SU-DHL-6 (cell line): ENCODE results near the gene SLC29A2.
"Not testable (repeated sequence)": the region's sequence is repeated elsewhere in the genome, so short reads cannot be mapped to it uniquely, and the experiment has no call there.

ENCODE experiments used
- EZH2phosphoT487 ChIP-seq: fragments of 200-600 bp; sonication (generic), shearing (Covaris generic); conservative IDR thresholded peaks from 2 replicates; pipeline ENCODE4 v1.6.1; 2018; ENCODE audit warnings: mild to moderate bottlenecking, antibody characterized with exemption, low read length, moderate library complexity, mixed read lengths
- TF ChIP-seq, protein P1 (sequence below): fragments of 200-600 bp; sonication (generic); IDR thresholded peaks from one replicate; pipeline ENCODE4 v1.5.1; 2017; ENCODE audit warnings: antibody characterized with exemption, mild to moderate bottlenecking, low read length, moderate library complexity; ENCODE audit not compliant: insufficient read depth, poor library complexity, severe bottlenecking

DNA sequence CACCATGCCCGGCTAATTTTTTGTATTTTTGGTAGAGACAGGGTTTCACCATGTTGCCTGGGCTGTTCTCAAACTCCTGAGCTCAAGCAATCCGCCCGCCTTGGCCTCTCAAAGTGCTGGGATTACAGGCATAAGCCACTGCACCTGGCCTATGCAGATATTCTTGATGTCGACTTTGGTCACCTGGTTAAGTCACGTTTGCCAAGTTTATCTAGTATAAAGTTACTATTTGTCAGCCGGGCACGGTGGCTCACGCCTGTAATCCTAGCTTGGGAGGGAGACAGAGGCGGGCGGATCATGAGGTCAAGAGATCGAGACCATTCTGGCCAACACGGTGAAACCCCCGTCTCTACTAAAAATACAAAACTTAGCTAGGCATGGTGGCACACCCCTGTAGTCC, 12.8 kb upstream of the SLC29A2 start:
- TF ChIP-seq, protein P1, sequence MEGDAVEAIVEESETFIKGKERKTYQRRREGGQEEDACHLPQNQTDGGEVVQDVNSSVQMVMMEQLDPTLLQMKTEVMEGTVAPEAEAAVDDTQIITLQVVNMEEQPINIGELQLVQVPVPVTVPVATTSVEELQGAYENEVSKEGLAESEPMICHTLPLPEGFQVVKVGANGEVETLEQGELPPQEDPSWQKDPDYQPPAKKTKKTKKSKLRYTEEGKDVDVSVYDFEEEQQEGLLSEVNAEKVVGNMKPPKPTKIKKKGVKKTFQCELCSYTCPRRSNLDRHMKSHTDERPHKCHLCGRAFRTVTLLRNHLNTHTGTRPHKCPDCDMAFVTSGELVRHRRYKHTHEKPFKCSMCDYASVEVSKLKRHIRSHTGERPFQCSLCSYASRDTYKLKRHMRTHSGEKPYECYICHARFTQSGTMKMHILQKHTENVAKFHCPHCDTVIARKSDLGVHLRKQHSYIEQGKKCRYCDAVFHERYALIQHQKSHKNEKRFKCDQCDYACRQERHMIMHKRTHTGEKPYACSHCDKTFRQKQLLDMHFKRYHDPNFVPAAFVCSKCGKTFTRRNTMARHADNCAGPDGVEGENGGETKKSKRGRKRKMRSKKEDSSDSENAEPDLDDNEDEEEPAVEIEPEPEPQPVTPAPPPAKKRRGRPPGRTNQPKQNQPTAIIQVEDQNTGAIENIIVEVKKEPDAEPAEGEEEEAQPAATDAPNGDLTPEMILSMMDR: not testable (repeated sequence)
- TF ChIP-seq EZH2phosphoT487: not testable (repeated sequence)
